Stimulated activated effector memory CD8-positive, alpha-beta T cell treated with anti-CD3 and anti-CD28 coated beads, Interleukin-12 subunit alpha, Interleukin-12 subunit beta, amount 100 ng/mL, for 72 hours (primary cell): ENCODE results near the gene MOV10.

ENCODE experiments used
- ATAC-seq: fragments of 150-1000 bp; cut with Tn5 transposase; 2 replicates; pipeline ENCODE4 v1.10.0; 2021
- DNase-seq, 2 donors: peaks; one replicate each; pipeline ENCODE4 v3.0.0; 2021 to 2022; ENCODE audit warnings: low spot score in 2 of 2
- H3K27ac Mint-ChIP-seq: one replicate; pipeline ENCODE4 v1.8.0; 2022; ENCODE audit warnings: mild to moderate bottlenecking, mixed read lengths
- H3K36me3 Mint-ChIP-seq: one replicate; pipeline ENCODE4 v1.8.0; 2022; ENCODE audit warnings: mild to moderate bottlenecking, mixed read lengths
- H3K4me1 Mint-ChIP-seq: one replicate; pipeline ENCODE4 v1.8.0; 2022; ENCODE audit warnings: mixed read lengths
- H3K4me3 Mint-ChIP-seq: one replicate; pipeline ENCODE4 v1.8.0; 2022; ENCODE audit warnings: mild to moderate bottlenecking, mixed read lengths
- H3K9me3 Mint-ChIP-seq: one replicate; pipeline ENCODE4 v1.8.0; 2022; ENCODE audit warnings: mixed read lengths

MOV10 gene

GRCh38 chr1:112687361-112687760 lies 12.9 kb downstream of the MOV10 start:
- no peak overlapping the region for H3K4me3 Mint-ChIP-seq
- ATAC-seq: no peak

GRCh38 chr1:112687785-112688496 lies 13.5 kb downstream of the MOV10 start:
- DNase-seq: no peak
- H3K36me3 Mint-ChIP-seq: peaks cover 21% of the 10 kb centered on the region
- H3K4me3 Mint-ChIP-seq: no peak overlapping the region
- H3K27ac Mint-ChIP-seq: peak overlapping the region; percentile 83
- ATAC-seq: no peak
- no peaks in the 10 kb centered on the region for H3K9me3 Mint-ChIP-seq
- H3K4me1 Mint-ChIP-seq: peaks cover 20% of the 10 kb centered on the region

More at GRCh38 chr1:112687361-112687760, 12.9 kb downstream of the MOV10 start:
- no peaks in the 10 kb centered on the region for H3K9me3 Mint-ChIP-seq
- DNase-seq: no peak
- H3K4me1 Mint-ChIP-seq: peaks cover 20% of the 10 kb centered on the region
- peaks cover 16% of the 10 kb centered on the region for H3K36me3 Mint-ChIP-seq
- no peak overlapping the region for H3K27ac Mint-ChIP-seq

DNA sequence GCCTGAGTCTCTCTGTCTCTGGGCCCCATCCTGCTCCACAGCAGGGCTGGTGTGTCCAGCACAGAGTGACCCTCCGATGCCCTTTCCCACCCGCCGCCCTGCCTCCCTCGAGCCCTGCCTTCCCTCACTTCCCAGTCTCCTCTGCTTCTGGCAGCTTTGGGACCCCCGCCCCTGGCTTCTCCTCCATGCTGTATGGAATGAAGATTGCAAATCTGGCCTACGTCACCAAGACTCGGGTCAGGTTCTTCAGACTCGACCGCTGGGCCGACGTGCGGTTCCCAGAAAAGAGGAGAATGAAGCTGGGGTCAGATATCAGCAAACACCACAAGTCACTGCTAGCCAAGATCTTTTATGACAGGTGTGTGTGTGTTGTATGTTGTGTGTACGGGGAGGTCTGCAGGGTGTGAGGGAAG lies 14.3 kb downstream of the MOV10 start:
- no peak for DNase-seq
- no peak overlapping the region for H3K4me3 Mint-ChIP-seq
- no peak for ATAC-seq
- peak overlapping the region; percentile 83 for H3K27ac Mint-ChIP-seq
- peaks cover 20% of the 10 kb centered on the region for H3K4me1 Mint-ChIP-seq
- H3K9me3 Mint-ChIP-seq: no peaks in the 10 kb centered on the region
- peaks cover 29% of the 10 kb centered on the region for H3K36me3 Mint-ChIP-seq

DNA sequence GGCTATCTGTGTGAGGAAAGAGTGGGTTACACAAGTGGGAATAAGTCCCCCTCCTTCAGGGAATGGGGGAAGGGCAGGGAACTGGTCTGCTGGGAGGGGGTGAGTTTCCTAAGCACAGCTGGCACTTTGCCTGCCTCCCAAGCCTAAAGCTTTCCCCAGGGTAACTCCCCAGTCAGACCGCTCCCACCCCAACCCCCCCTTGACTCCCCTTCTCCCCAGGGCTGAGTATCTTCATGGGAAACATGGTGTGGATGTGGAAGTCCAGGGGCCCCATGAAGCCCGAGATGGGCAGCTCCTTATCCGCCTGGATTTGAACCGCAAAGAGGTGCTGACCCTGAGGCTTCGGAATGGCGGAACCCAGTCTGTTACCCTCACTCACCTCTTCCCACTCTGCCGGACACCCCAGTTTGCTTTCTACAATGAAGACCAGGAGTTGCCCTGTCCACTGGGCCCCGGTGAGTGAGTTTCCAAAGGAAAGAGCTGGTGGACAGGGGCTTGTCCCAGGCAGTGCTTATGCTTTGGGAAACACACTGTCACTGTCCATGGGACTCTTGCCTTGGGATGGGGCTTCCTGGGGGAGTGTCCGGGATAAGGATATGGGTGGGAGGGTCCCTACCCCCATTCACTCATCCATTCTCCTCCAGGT lies 14.9 kb downstream of the MOV10 start:
- peaks cover 33% of the 10 kb centered on the region for H3K36me3 Mint-ChIP-seq
- peaks cover 20% of the 10 kb centered on the region for H3K4me1 Mint-ChIP-seq
- no peak for ATAC-seq
- H3K9me3 Mint-ChIP-seq: no peaks in the 10 kb centered on the region
- no peak for DNase-seq
- no peak overlapping the region for H3K4me3 Mint-ChIP-seq
- peak overlapping the region; percentile 83 for H3K27ac Mint-ChIP-seq

GRCh38 chr1:112689842-112690237 lies 15.4 kb downstream of the MOV10 start:
- H3K36me3 Mint-ChIP-seq: peaks cover 33% of the 10 kb centered on the region
- no peak overlapping the region for H3K4me3 Mint-ChIP-seq
- peaks cover 20% of the 10 kb centered on the region for H3K4me1 Mint-ChIP-seq
- H3K27ac Mint-ChIP-seq: no peak overlapping the region
- ATAC-seq (no peak), DNase-seq (no peak)
- H3K9me3 Mint-ChIP-seq: no peaks in the 10 kb centered on the region

- Mint-ChIP-seq H3K4me3 (no peak overlapping the region), H3K27ac (peak overlapping the region; percentile 41), H3K36me3 (peaks cover 52% of the 10 kb centered on the region), H3K9me3 (no peaks in the 10 kb centered on the region), H3K4me1 (peaks cover 7% of the 10 kb centered on the region)
- ATAC-seq (no peak), DNase-seq (no peak)
Measured at GRCh38 chr1:112692681-112693080, 18.2 kb downstream of the MOV10 start.

DNA sequence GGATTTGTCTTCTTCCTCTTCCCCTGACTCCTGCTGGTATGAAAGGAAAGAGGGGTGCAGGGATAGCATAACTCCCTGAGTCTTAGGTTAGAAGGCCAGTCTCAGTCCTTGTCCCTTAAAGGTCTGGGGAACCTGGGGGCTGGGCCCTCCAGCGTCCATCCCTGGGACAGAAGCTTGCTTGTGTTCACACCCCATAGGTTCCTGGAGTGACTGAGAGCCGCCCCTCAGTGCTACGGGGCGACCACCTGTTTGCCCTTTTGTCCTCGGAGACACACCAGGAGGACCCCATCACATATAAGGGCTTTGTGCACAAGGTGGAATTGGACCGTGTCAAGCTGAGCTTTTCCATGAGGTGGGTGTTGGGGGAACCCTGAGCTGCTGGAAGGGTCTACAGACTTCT lies 19.4 kb downstream of the MOV10 start:
- ATAC-seq (no peak), DNase-seq (no peak)
- H3K27ac Mint-ChIP-seq: no peak overlapping the region
- peaks cover 6% of the 10 kb centered on the region for H3K4me1 Mint-ChIP-seq
- H3K4me3 Mint-ChIP-seq: no peak overlapping the region
- H3K36me3 Mint-ChIP-seq: peaks cover 60% of the 10 kb centered on the region
- H3K9me3 Mint-ChIP-seq: no peaks in the 10 kb centered on the region

GRCh38 chr1:112694363-112694929 lies 20.0 kb downstream of the MOV10 start:
- H3K4me3 Mint-ChIP-seq: no peak overlapping the region
- DNase-seq: no peak
- H3K9me3 Mint-ChIP-seq: no peaks in the 10 kb centered on the region
- no peak overlapping the region for H3K27ac Mint-ChIP-seq
- peaks cover 64% of the 10 kb centered on the region for H3K36me3 Mint-ChIP-seq
- H3K4me1 Mint-ChIP-seq: peaks cover 9% of the 10 kb centered on the region
- ATAC-seq: no peak

DNA sequence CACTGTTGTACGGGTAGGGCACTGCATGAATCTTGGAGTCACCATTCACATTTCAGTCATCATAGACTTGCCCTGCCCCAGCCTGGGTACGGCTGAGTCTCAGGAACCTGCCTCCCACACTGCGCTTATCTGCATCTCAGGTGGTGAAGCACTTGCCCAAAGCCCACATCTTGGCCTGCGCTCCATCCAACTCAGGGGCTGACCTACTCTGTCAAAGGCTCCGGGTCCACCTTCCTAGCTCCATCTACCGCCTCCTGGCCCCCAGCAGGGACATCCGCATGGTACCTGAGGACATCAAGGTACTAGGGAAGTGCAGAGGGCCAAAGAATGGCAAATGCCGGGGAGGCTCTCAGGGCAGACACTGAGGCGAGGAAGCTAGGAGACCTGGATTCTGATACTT lies 20.8 kb downstream of the MOV10 start:
- peaks cover 62% of the 10 kb centered on the region for H3K36me3 Mint-ChIP-seq
- H3K27ac Mint-ChIP-seq: peak overlapping the region; percentile 10
- H3K4me3 Mint-ChIP-seq: no peak overlapping the region

DNA sequence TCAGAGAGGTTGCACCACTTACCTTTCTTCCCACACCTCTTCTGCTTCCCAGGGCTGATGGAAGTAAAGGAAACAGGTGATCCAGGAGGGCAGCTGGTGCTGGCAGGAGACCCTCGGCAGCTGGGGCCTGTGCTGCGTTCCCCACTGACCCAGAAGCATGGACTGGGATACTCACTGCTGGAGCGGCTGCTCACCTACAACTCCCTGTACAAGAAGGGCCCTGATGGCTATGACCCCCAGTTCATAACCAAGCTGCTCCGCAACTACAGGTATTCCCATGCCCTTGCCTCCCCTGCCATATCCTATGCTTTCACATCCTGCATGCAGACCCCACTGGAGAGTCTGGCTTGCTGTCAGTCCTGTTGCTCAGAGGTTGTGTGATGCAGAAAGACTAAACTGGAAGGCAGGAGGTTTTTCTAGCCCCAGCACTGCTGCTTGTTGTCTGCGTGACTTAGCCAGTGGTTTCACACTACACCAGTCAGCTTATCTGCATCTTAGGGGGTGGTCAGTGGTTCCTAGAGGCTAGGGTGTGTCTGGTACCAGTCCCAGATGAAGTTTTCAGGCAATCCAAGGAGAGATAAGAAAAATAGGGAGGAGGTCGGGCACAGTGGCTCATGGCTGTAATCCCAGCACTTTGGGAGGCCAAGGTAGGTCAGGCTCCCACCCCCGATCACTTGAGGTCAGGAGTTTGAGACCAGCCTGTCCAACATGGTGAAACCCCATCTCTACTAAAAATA lies 22.3 kb downstream of the MOV10 start:
- H3K27ac Mint-ChIP-seq: peak overlapping the region; percentile 52
- H3K4me3 Mint-ChIP-seq: no peak overlapping the region
- DNase-seq: no peak
- H3K9me3 Mint-ChIP-seq: no peaks in the 10 kb centered on the region
- H3K36me3 Mint-ChIP-seq: peaks cover 66% of the 10 kb centered on the region
- peak; percentile 31 for ATAC-seq
- peaks cover 32% of the 10 kb centered on the region for H3K4me1 Mint-ChIP-seq

More for the DNA sequence above, 20.8 kb downstream of the MOV10 start:
- Mint-ChIP-seq H3K9me3 (no peaks in the 10 kb centered on the region), H3K4me1 (peaks cover 17% of the 10 kb centered on the region)
- ATAC-seq (no peak), DNase-seq (no peak)

GRCh38 chr1:112697781-112698201 lies 23.3 kb downstream of the MOV10 start:
- peaks cover 73% of the 10 kb centered on the region for H3K36me3 Mint-ChIP-seq
- no peak overlapping the region for H3K4me3 Mint-ChIP-seq
- ATAC-seq: no peak
- H3K4me1 Mint-ChIP-seq: peaks cover 42% of the 10 kb centered on the region
- no peak for DNase-seq
- H3K27ac Mint-ChIP-seq: peak overlapping the region; percentile 52
- H3K9me3 Mint-ChIP-seq: no peaks in the 10 kb centered on the region

- no peaks in the 10 kb centered on the region for H3K9me3 Mint-ChIP-seq
- peaks cover 71% of the 10 kb centered on the region for H3K36me3 Mint-ChIP-seq
- peaks cover 49% of the 10 kb centered on the region for H3K4me1 Mint-ChIP-seq
- H3K4me3 Mint-ChIP-seq: no peak overlapping the region
- no peak for DNase-seq
- H3K27ac Mint-ChIP-seq: peak overlapping the region; percentile 89
- ATAC-seq: no peak
Measured at GRCh38 chr1:112698366-112699310, 24.2 kb downstream of the MOV10 start.

- H3K36me3 Mint-ChIP-seq: peaks cover 72% of the 10 kb centered on the region
- peaks cover 58% of the 10 kb centered on the region for H3K4me1 Mint-ChIP-seq
- DNase-seq (no peak), ATAC-seq (no peak)
- peak overlapping the region; percentile 89 for H3K27ac Mint-ChIP-seq
- peak overlapping the region; percentile 36 for H3K4me3 Mint-ChIP-seq
- no peaks in the 10 kb centered on the region for H3K9me3 Mint-ChIP-seq
Measured at GRCh38 chr1:112699425-112700144, 25.1 kb downstream of the MOV10 start.
